IMR-90 (cell line): ENCODE data around the gene PROM2. TPM values are rescaled to one million over a fixed set of nuclear protein-coding genes. Genes with fewer than 3 reads are reported as not detected.

Experiments
- ATAC-seq: fragments of 200-7000 bp; cut with Tn5 transposase; 2 replicates; pipeline ENCODE4 v1.9.1; 2020; ENCODE audit warnings: low read depth, mild to moderate bottlenecking, moderate library complexity
- BruUV-seq: library from RNA; stranded (reverse); fragments of 400-500 nt; replicated peaks from 2 replicates; lab custom pipeline; 2021; lab: Mats Ljungman, UMichigan
- CTCF ChIA-PET: fragments of 300-600 bp; formaldehyde crosslinking; extraction: SDS; loops from one replicate; lab custom pipeline; 2021; ENCODE audit warnings: antibody characterized with exemption; lab: Yijun Ruan, JAX
- POLR2A ChIA-PET: fragments of 300-600 bp; sonication (Branson Sonifier 250); formaldehyde crosslinking; loops from one replicate; lab custom pipeline; 2022; ENCODE audit warnings: antibody characterized with exemption; ENCODE audit not compliant: unreplicated experiment; lab: Charles Lee
- DNase-seq: peaks from one replicate; pipeline ENCODE4 v3.0.0; 2013
- H2AFZ ChIP-seq: replicated peaks from 2 replicates; pipeline ENCODE3; 2013; ENCODE audit warnings: low read length, mild to moderate bottlenecking; ENCODE audit not compliant: poor library complexity
- H2AK5ac ChIP-seq: 2 replicates; pipeline ENCODE4 v1.6.1; 2013; ENCODE audit warnings: low read depth, low read length, inconsistent platforms
- H2AK9ac ChIP-seq: replicated peaks from 2 replicates; pipeline ENCODE3; 2013; ENCODE audit warnings: mild to moderate bottlenecking, low read depth, low read length, moderate library complexity; ENCODE audit not compliant: poor library complexity
- H2BK120ac ChIP-seq: 2 replicates; pipeline ENCODE4 v1.6.1; 2013; ENCODE audit warnings: low read depth, low read length, inconsistent platforms
- H2BK15ac ChIP-seq: 3 replicates; pipeline ENCODE4 v1.6.1; 2013; ENCODE audit warnings: low read depth, low read length, inconsistent platforms
- H2BK20ac ChIP-seq: 2 replicates; pipeline ENCODE4 v1.6.1; 2013; ENCODE audit warnings: low read depth, mild to moderate bottlenecking, inconsistent platforms, low read length, moderate library complexity
- H2BK5ac ChIP-seq: 2 replicates; pipeline ENCODE4 v1.6.1; 2013; ENCODE audit warnings: mild to moderate bottlenecking, low read depth, low read length, inconsistent platforms; ENCODE audit not compliant: poor library complexity, severe bottlenecking
- H3K14ac ChIP-seq: replicated peaks from 2 replicates; pipeline ENCODE4 v1.6.1; 2013; ENCODE audit warnings: low read depth, low read length, inconsistent platforms
- H3K18ac ChIP-seq: 2 replicates; pipeline ENCODE4 v1.6.1; 2013; ENCODE audit warnings: low read depth, low read length, control low read depth
- H3K23ac ChIP-seq: 2 replicates; pipeline ENCODE4 v1.6.1; 2013; ENCODE audit warnings: low read depth, low read length, inconsistent platforms
- H3K27ac ChIP-seq: 2 replicates; pipeline ENCODE4 v1.5.1; 2013; ENCODE audit warnings: mild to moderate bottlenecking, control low read depth, low read length; ENCODE audit not compliant: insufficient read depth
- H3K27me3 ChIP-seq: 2 replicates; pipeline ENCODE4 v1.6.1; 2013; ENCODE audit warnings: low read length; ENCODE audit not compliant: control insufficient read depth, insufficient read depth
- H3K36me3 ChIP-seq: 2 replicates; pipeline ENCODE4 v1.6.1; 2013; ENCODE audit warnings: low read length, mixed read lengths; ENCODE audit not compliant: control insufficient read depth, insufficient read depth
- H3K4ac ChIP-seq: 2 replicates; pipeline ENCODE4 v1.6.1; 2013; ENCODE audit warnings: low read depth, low read length, inconsistent platforms
- H3K4me1 ChIP-seq: 2 replicates; pipeline ENCODE4 v1.6.1; 2013; ENCODE audit warnings: low read length, mixed read lengths; ENCODE audit not compliant: control insufficient read depth, insufficient read depth
- H3K4me2 ChIP-seq: 2 replicates; pipeline ENCODE4 v1.6.1; 2013; ENCODE audit warnings: low read depth, mild to moderate bottlenecking, control low read depth, low read length, moderate library complexity
- H3K4me3 ChIP-seq: 2 replicates; pipeline ENCODE4 v1.5.1; 2013; ENCODE audit warnings: low read depth, mild to moderate bottlenecking, control low read depth, low read length, moderate library complexity; ENCODE audit not compliant: insufficient read depth
- H3K56ac ChIP-seq: 2 replicates; pipeline ENCODE4 v1.6.1; 2013; ENCODE audit warnings: low read length, inconsistent platforms; ENCODE audit not compliant: insufficient read depth; ENCODE audit errors: extremely low read depth
- H3K79me1 ChIP-seq, 2 experiments: 2 replicates each; pipeline ENCODE4 v1.6.1; 2013; ENCODE audit warnings: low read length in 2 of 2, inconsistent platforms in 1 of 2, low read depth in 1 of 2
- H3K9ac ChIP-seq: 2 replicates; pipeline ENCODE4 v1.6.1; 2013; ENCODE audit warnings: low read depth, low read length, control low read depth
- H3K9me1 ChIP-seq: 2 replicates; pipeline ENCODE4 v1.6.1; 2013; ENCODE audit warnings: low read length, inconsistent platforms; ENCODE audit not compliant: insufficient read depth
- H3K9me3 ChIP-seq: 2 replicates; pipeline ENCODE4 v1.6.1; 2013; ENCODE audit warnings: low read length; ENCODE audit not compliant: control insufficient read depth, insufficient read depth
- H4K20me1 ChIP-seq: 2 replicates; pipeline ENCODE4 v1.6.1; 2013; ENCODE audit warnings: low read length, inconsistent platforms; ENCODE audit not compliant: insufficient read depth
- H4K5ac ChIP-seq: 2 replicates; pipeline ENCODE4 v1.6.1; 2013; ENCODE audit warnings: mild to moderate bottlenecking, low read depth, low read length, control low read depth
- H4K8ac ChIP-seq, 2 experiments: 2 replicates each; pipeline ENCODE4 v1.6.1; 2013; ENCODE audit warnings: low read depth in 2 of 2, low read length in 2 of 2, control low read depth in 1 of 2, inconsistent platforms in 1 of 2
- H4K91ac ChIP-seq: 2 replicates; pipeline ENCODE4 v1.6.1; 2013; ENCODE audit warnings: low read depth, low read length, inconsistent platforms; ENCODE audit not compliant: insufficient read depth
- MAFK ChIP-seq: IDR thresholded peaks from 2 replicates; pipeline ENCODE4 v1.6.1; 2012; ENCODE audit warnings: low read depth, low read length, improper control_type of control experiment
- RFX5 ChIP-seq: IDR thresholded peaks from 2 replicates; pipeline ENCODE4 v1.8.0; 2012; ENCODE audit warnings: low read depth, mild to moderate bottlenecking, low read length, moderate library complexity
- WGBS, 2 experiments: methylation state at CpG; one replicate each; pipeline versions ENCODE4 v1.1.5 to v1.1.7; 2013; ENCODE audit warnings: missing lambda C conversion rate in 2 of 2; ENCODE audit not compliant: insufficient read length in 1 of 2; ENCODE audit errors: extremely low coverage in 2 of 2; 5-methylcytosine and 5-hydroxymethylcytosine counted together
- dilution Hi-C: fragments of 300-500 bp; cut with HindIII; formaldehyde crosslinking; loops from one replicate; pipeline ENCODE4 v1.14.3; 2018; ENCODE audit warnings: low sequenced_read_pairs; ENCODE audit not compliant: unreplicated experiment
- in situ Hi-C: fragments of 300-500 bp; cut with MboI; formaldehyde crosslinking; loops from 3 replicates; pipeline ENCODE4 v1.14.3; 2019; ENCODE audit warnings: low sequenced_read_pairs, inconsistent platforms, mixed read lengths
- intact Hi-C: fragments of 100-400 bp; cut with micrococcal nuclease; formaldehyde crosslinking; loops from 2 replicates; pipeline ENCODE4 v1.10.0; 2022
- polyA plus RNA-seq, 3 experiments: library from polyadenylated mRNA; depleted of rRNA; stranded (reverse); fragments of >200 nt; gene quantifications; 2 replicates each; pipeline ENCODE4 v1.2.3, GENCODE V29; 2012; ENCODE audit warnings: low replicate concordance in 1 of 3
- total RNA-seq: library from RNA; depleted of rRNA; stranded (reverse); fragments of >200 nt; gene quantifications from 2 replicates; pipeline ENCODE4 v1.2.3, GENCODE V29; 2012

PROM2 gene
- total and polyA plus RNA-seq, 2 of the 4 experiments (the other 2 are of a cell fraction), result 0.26 TPM; not detected in 1

DNA sequence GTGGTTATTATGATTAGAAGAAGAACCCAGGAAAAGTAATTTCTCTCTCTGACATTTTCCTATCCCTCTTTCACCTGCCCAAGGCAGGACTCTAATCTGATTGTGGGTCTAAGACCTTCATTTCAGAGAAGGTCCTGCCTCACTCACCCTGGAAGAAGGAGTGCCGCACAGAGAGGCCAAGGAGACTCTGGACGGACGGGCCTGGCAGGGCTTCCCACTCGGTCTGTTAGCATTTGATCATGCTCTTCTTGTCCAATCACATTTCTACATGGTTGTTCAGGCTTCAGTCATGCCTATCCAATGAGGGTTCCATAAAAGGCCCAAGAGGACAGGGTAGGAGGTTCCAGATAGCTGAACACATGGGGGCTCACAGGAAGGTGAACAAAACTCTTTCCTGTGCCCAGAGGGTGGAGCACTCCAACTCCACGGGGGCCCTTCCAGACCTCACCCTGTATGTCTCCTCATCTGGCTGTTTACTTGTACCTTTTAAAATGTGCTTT, 39.9 kb upstream of the PROM2 start:
- Histone ChIP-seq H3K4ac (no peak overlapping the region), H2BK15ac (no peak overlapping the region), H3K14ac (no peak overlapping the region), H3K23ac (no peak overlapping the region), H3K9me3 (no peaks in the 10 kb centered on the region; the same call in none of the 2 replicates), H2BK5ac (no peak overlapping the region), H3K9ac (no peak overlapping the region), H3K36me3 (no peaks in the 10 kb centered on the region), H3K56ac (no peak overlapping the region), H2AFZ (no peak overlapping the region), H2BK120ac (no peak overlapping the region), H3K4me3 (no peak overlapping the region), H3K79me1 (no peaks in the 10 kb centered on the region), H3K4me2 (no peak overlapping the region), H2AK5ac (no peak overlapping the region), H3K27ac (no peak overlapping the region), H3K27me3 (no peaks in the 10 kb centered on the region), H4K8ac (no peak overlapping the region), H4K20me1 (no peaks in the 10 kb centered on the region), H2AK9ac (no peak overlapping the region), H4K91ac (no peak overlapping the region), H2BK20ac (no peak overlapping the region), H4K5ac (no peak overlapping the region), H3K9me1 (no peaks in the 10 kb centered on the region), H3K4me1 (no peaks in the 10 kb centered on the region), H3K18ac (no peak overlapping the region)
- dilution Hi-C loops (no loop called here), intact Hi-C loops (loop anchor here (10.0 kb wide), 1 partner anchor 710 kb away; no protein-coding TSS in a partner anchor), in situ Hi-C loops (no loop called here)
- DNase-seq (no peak), ATAC-seq (no peak)
- BruUV-seq, result no TSS peak
- ChIA-PET CTCF (no interaction called here), POLR2A (no interaction called here)
- TF ChIP-seq RFX5, result no peak
- TF ChIP-seq MAFK, result no peak
- WGBS, 2 experiments, result no CpG with 5 or more reads among the region's 5 CpGs
